HG03196 (cell line): ENCODE results near the gene ACBD6.

Experiments used
- ATAC-seq: cut with Tn5 transposase; IDR thresholded peaks from one replicate; pipeline ENCODE4 v1.9.1; 2021; ENCODE audit not compliant: unreplicated experiment

ACBD6 gene

GRCh38 chr1:180380259-180381183 lies 121.9 kb downstream of the ACBD6 start:
- ATAC-seq: no peak

GRCh38 chr1:180376800-180377199 lies 125.6 kb downstream of the ACBD6 start:
- no peak for ATAC-seq

- ATAC-seq: no peak
Observed at GRCh38 chr1:180376253-180376652, 126.1 kb downstream of the ACBD6 start.

- no peak for ATAC-seq
Observed at GRCh38 chr1:180372728-180373127, 129.6 kb downstream of the ACBD6 start.

GRCh38 chr1:180370597-180370996 lies 131.8 kb downstream of the ACBD6 start:
- ATAC-seq: no peak

- no peak for ATAC-seq
Observed at GRCh38 chr1:180370188-180370587, 132.2 kb downstream of the ACBD6 start.

- no peak for ATAC-seq
Observed at GRCh38 chr1:180369061-180369460, 133.3 kb downstream of the ACBD6 start.

- ATAC-seq: no peak
Observed at GRCh38 chr1:180366371-180367068, 135.9 kb downstream of the ACBD6 start.

- ATAC-seq: no peak
Observed at GRCh38 chr1:180365039-180365438, 137.3 kb downstream of the ACBD6 start.

- ATAC-seq: no peak
Observed at GRCh38 chr1:180363246-180363995, 139.0 kb downstream of the ACBD6 start.

GRCh38 chr1:180360333-180361075 lies 141.9 kb downstream of the ACBD6 start:
- no peak for ATAC-seq

- ATAC-seq: no peak
Observed at GRCh38 chr1:180358649-180359048, 143.7 kb downstream of the ACBD6 start.

- no peak for ATAC-seq
Observed at GRCh38 chr1:180353945-180354344, 148.4 kb downstream of the ACBD6 start.

- ATAC-seq: no peak
Observed at GRCh38 chr1:180352588-180352987, 149.8 kb downstream of the ACBD6 start.

- no peak for ATAC-seq
Observed at GRCh38 chr1:180352021-180352420, 150.4 kb downstream of the ACBD6 start.

GRCh38 chr1:180345148-180345547 lies 157.2 kb downstream of the ACBD6 start:
- no peak for ATAC-seq

- ATAC-seq: no peak
Observed at GRCh38 chr1:180343921-180344769, 158.2 kb downstream of the ACBD6 start.

- ATAC-seq: no peak
Observed at GRCh38 chr1:180327089-180327488, 175.3 kb downstream of the ACBD6 start.

GRCh38 chr1:180312926-180313325 lies 189.5 kb downstream of the ACBD6 start:
- no peak for ATAC-seq
